Measurements from ENCODE around the gene SPOCD1. TPM values are rescaled to one million over a fixed set of nuclear protein-coding genes. Genes with fewer than 3 reads are reported as not detected.

The SPOCD1 gene
- polyA plus RNA-seq, 1 of the 3 experiments (the other 2 are of a cell fraction): 10.7 TPM

GRCh38 chr1:31750858-31751510, 64.8 kb downstream of the SPOCD1 start:
- WGBS (ENCODE audit: low lambda C conversion rate): 81% methylated on average over 8 of the region's 11 CpGs
- H3K27me3 ChIP-seq (ENCODE audit: insufficient read depth): no peaks in the 10 kb centered on the region
- POLR2A ChIA-PET: no interaction called here
- peaks cover 9% of the 10 kb centered on the region; the same call in 1 of the 2 replicates for H4K20me1 ChIP-seq (ENCODE audit: insufficient read depth)
- no peaks in the 10 kb centered on the region for H3K9me3 ChIP-seq
- H3K36me3 ChIP-seq (replicated peaks in 1 of 2; ENCODE audit: control insufficient read depth in 1 of 2, insufficient read depth in 2 of 2, low read length in 1 of 2): no peaks in the 10 kb centered on the region
- no peak overlapping the region for H3K4me3 ChIP-seq (ENCODE audit: low read depth in 2 of 2, low read length in 1 of 2)
- H3F3A ChIP-seq (replicated peaks; ENCODE audit: insufficient read depth): peaks cover 8% of the 10 kb centered on the region
- no peak overlapping the region for H3K9ac ChIP-seq
- H3K4me1 ChIP-seq (ENCODE audit: control insufficient read depth in 1 of 2, insufficient read depth in 2 of 2, low read depth in 1 of 2, low read length in 1 of 2): peaks cover 35 to 71% of the 10 kb centered on the region in 2 experiments; a peak in 3 of 4 replicates
- H3K9me2 ChIP-seq: no peaks in the 10 kb centered on the region
- CTCF ChIA-PET: interaction anchor here (1.2 to 25.0 kb wide), 5 partner anchors 10 to 87 kb away, joined by 5 to 707 read pairs (median 17); no protein-coding TSS in a partner anchor
- no peak for DNase-seq
- H2AFZ ChIP-seq (ENCODE audit: low read depth): no peak overlapping the region
- no peak overlapping the region for H3K27ac ChIP-seq (ENCODE audit: low read depth in 2 of 2, low read length in 1 of 2)
- TF ChIP-seq, protein P1, sequence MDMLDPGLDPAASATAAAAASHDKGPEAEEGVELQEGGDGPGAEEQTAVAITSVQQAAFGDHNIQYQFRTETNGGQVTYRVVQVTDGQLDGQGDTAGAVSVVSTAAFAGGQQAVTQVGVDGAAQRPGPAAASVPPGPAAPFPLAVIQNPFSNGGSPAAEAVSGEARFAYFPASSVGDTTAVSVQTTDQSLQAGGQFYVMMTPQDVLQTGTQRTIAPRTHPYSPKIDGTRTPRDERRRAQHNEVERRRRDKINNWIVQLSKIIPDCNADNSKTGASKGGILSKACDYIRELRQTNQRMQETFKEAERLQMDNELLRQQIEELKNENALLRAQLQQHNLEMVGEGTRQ (IDR thresholded peaks at IDR 0.05; ENCODE audit: borderline replicate concordance, low read depth, low read length): no peak
- TF ChIP-seq MAX (IDR thresholded peaks at IDR 0.05; ENCODE audit: low read depth) (no peak), RAD21 (IDR thresholded peaks at IDR 0.05; ENCODE audit: low read length) (no peak), TCF12 (IDR thresholded peaks at IDR 0.05) (no peak), ELF1 (IDR thresholded peaks at IDR 0.05) (no peak)
- TF ChIP-seq, protein P2, sequence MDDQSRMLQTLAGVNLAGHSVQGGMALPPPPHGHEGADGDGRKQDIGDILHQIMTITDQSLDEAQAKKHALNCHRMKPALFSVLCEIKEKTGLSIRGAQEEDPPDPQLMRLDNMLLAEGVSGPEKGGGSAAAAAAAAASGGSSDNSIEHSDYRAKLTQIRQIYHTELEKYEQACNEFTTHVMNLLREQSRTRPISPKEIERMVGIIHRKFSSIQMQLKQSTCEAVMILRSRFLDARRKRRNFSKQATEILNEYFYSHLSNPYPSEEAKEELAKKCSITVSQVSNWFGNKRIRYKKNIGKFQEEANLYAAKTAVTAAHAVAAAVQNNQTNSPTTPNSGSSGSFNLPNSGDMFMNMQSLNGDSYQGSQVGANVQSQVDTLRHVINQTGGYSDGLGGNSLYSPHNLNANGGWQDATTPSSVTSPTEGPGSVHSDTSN (IDR thresholded peaks at IDR 0.05): no peak
- H3K79me2 ChIP-seq (ENCODE audit: insufficient read depth): no peaks in the 10 kb centered on the region
- peak overlapping the region; percentile 52; the same call in 1 of the 2 replicates for H3K4me2 ChIP-seq

- DNase-seq: no peak
- Histone ChIP-seq H3K9ac (no peak overlapping the region), H3K4me3 (ENCODE audit: low read depth in 2 of 2, low read length in 1 of 2) (no peak overlapping the region), H3K36me3 (replicated peaks in 1 of 2; ENCODE audit: control insufficient read depth in 1 of 2, insufficient read depth in 2 of 2, low read length in 1 of 2) (no peaks in the 10 kb centered on the region), H3K9me2 (no peaks in the 10 kb centered on the region), H2AFZ (ENCODE audit: low read depth) (no peak overlapping the region), H3K4me2 (peak overlapping the region; percentile 52; the same call in 1 of the 2 replicates), H3F3A (replicated peaks; ENCODE audit: insufficient read depth) (peaks cover 5% of the 10 kb centered on the region), H3K27me3 (ENCODE audit: insufficient read depth) (no peaks in the 10 kb centered on the region), H4K20me1 (ENCODE audit: insufficient read depth) (peaks cover 12% of the 10 kb centered on the region), H3K4me1 (ENCODE audit: control insufficient read depth in 1 of 2, insufficient read depth in 2 of 2, low read depth in 1 of 2, low read length in 1 of 2) (peaks cover 29 to 71% of the 10 kb centered on the region in 2 experiments; a peak in 3 of 4 replicates), H3K79me2 (ENCODE audit: insufficient read depth) (no peaks in the 10 kb centered on the region), H3K9me3 (no peaks in the 10 kb centered on the region), H3K27ac (ENCODE audit: low read depth in 2 of 2, low read length in 1 of 2) (no peak overlapping the region)
- POLR2A ChIA-PET: no interaction called here
- TF ChIP-seq FOSL2 (IDR thresholded peaks at IDR 0.05; ENCODE audit: borderline replicate concordance, low read depth): no peak
- no peak for TF ChIP-seq MAX (IDR thresholded peaks at IDR 0.05; ENCODE audit: low read depth)
- TF ChIP-seq CHD2 (IDR thresholded peaks at IDR 0.05; ENCODE audit: low read length, partially characterized antibody): no peak
- TF ChIP-seq POLR2AphosphoS5 (IDR thresholded peaks at IDR 0.05; ENCODE audit: low read depth, low read length): no peak
- TF ChIP-seq EZH2phosphoT487 (IDR thresholded peaks at IDR 0.05; ENCODE audit: borderline replicate concordance, low read depth): no peak
- WGBS (ENCODE audit: low lambda C conversion rate): 93% methylated on average over 6 of the region's 7 CpGs
- CTCF ChIA-PET: interaction anchor here (1.2 to 25.0 kb wide), 7 partner anchors 11 to 127 kb away, joined by 3 to 707 read pairs (median 17); no protein-coding TSS in a partner anchor
Measured at GRCh38 chr1:31749785-31750735, 65.8 kb downstream of the SPOCD1 start.

All from SK-N-SH (cell line).